KBM-7 (cell line): Measurements from ENCODE around the gene NUDT4.
"Not testable (repeated sequence)": the region's sequence is repeated elsewhere in the genome, so short reads cannot be mapped to it uniquely, and the experiment has no call there.

Source experiments
- DNase-seq: peaks from one replicate; pipeline ENCODE4 v3.0.0-alpha.2; 2015
- in situ Hi-C: fragments of 300-500 bp; cut with MboI; formaldehyde crosslinking; loops from 2 replicates; pipeline ENCODE4 v1.14.3; 2020; ENCODE audit warnings: low sequenced_read_pairs, low pct_unique_long_range_greater_than_20kb, mixed read lengths

NUDT4 gene

DNA sequence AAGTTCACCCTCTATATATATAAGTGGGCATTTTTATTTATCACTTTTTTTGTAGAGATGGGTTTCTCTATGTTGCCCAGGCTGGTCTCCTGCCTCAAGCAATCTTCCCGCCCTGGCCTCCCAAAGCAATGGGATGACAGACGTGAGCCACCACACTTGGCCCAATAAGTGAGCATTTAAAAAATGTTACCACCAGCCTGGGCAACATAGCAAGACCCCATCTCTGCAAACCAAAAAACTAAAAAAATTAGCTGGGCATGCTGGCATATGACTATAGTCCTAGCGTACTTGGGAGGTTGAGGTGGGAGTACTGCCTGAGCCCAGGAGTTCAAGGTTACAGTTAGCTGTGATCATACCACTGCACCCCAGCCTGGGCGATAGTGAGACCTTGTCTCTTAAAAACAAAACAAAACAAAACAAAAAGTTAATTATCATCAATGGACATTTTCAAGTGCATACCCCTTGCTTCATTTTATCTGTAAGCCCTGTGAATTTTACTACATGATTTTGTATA is 40.3 kb downstream of the NUDT4 start:
- in situ Hi-C loops = no loop called here
- DNase-seq = no peak

DNA sequence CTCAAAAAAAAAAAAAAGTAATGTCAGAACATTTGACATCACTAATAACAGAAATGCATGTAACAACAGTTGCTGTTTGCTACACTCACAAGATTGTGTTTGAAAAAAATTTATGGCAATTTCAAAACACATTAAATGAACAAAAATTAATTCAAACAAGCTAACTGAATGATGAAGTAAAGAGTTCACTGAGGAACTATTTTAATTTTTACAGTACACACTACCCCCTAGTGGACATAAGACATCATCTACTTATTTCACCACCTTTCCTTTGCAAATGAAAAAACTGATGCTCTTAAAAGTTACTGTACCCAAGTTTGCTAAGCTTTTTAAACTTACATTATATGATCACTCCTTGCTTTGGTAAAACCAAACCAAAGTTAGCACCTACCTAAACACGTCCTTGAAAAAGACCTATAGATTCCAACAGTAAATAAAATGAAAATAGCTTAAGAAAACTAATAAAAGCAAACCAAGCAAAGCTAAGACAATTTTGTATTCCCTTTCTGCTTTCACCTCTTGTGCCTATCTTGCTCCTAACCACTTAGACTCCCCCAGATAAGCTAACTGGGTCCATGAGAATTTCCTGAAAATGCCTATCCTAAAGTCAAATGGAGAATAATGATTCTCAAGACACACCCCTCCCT is 41.8 kb downstream of the NUDT4 start:
- in situ Hi-C loops = no loop called here
- peak; percentile 68 for DNase-seq

DNA sequence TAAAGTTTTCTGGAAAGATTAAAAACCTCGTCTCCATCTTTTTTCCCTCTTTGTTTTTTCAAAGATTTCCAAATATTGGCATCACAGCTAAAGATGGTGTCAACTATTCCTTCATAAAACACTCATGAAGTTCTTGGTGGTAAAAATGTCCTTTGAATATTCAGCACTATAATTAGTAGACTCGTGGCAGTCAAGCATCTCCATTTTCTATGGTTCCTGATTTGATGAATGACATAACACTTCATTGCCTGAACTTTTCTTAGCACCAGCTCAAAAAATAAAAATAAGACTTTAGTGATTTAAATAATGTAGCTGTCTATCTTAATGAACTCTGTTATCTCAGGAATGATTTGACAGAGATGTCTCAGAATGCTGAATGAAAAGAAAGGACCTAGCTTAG is 44.3 kb downstream of the NUDT4 start:
- no peak for DNase-seq
- in situ Hi-C loops = no loop called here

DNA sequence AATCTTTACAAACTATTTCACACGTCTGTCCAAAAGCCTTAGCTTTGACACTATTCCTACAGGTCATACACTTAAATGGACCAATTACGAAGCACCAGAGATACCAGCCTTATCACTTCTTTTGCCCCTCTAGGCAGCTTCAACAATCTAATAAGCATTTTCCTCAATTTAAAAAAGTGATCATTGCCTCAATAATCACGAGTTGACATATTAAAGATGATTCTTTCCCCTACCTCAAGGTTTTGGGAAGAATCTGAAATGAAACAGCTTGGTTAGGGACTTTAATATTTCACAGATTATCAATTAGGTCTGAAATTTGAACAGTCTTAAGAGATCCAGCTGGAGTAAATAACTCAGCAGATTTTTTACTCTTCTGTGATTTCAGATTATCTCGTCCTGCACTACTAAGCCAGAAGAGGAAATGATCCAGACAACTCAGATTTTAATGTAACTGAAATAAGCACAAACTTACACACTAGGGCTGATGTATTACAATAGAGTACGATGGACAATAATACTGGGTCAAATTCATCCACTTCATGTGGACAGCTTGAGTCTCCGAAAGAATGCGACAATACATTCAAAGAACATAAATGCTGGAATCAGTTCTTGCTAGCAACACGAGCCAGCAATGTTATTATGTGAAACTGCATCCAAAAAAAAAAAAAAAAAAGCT is 48.1 kb downstream of the NUDT4 start:
- no peak for DNase-seq
- in situ Hi-C loops = no loop called here

DNA sequence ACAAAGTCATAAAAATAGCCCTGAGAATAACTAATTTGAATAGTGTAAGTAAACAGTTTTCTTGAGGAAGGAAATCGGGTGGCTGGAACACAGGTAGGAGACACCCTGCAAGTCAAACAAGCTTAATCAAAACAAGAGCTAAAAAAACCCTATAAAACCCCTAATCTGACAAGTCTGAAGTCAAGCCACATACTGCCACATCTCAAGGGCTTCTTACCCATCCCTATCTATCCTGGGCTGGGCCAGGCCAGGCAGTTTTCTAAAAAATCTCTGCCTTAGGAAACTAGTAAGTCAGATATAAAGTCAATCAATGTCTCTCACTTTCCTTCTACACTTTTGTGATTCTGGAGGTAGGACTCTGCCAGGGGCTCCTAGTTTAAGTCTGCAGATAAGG is 48.7 kb downstream of the NUDT4 start:
- in situ Hi-C loops = no loop called here
- DNase-seq = no peak

DNA sequence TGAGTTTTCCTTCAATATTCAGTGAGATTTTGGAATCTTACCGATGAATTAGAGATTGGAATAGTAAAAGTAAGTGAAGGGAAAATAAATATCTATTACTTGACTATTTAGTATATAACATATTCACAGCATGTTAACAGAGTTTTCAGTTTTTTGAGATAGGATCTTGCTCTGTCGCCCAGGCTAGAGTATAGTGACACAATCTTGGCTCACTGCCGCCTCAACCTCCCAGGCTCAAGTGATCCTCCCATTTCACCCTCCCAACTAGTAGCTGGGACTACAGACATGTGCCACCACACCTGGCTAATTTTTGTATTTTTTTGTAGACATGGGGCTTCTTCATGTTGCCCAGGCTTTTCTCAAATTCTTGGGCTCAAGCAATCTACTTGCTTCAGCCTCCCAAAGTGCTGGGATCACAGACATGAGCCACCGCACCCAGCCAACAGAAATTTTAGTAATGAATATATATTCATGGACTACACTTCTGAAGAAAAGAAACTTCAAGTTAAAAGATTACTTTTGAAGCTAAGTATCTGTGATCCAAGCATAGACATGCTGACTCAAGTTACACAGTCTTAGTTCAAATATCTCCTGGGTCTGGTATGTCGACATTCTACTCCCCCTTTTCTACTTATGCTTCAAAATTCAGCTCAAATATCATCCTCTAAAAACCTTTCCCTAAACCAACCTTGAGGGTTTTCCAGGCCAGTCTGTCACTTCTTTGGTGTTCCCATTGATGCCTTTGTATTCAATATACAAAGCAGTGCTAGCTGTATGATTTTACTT is 50.2 kb downstream of the NUDT4 start:
- in situ Hi-C loops = no loop called here
- DNase-seq = no peak

DNA sequence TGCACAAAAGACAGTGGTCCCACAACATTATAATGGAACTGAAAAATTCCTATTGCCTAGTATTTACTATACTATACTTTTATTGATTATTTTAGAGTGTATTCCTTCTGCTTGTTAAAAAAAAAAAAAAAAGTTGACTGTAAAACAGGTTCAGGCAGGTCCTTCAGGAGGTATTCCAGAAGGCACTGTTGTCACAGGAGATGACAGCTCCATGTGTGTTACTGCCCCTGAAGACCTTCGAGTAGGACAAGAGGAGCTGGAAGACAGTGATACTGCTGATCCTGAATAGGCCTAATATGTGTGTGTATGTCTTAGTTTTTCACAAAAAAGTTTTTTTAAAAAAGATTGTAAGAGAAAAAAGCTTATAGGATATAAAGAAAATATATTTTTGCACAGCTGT is 51.7 kb downstream of the NUDT4 start:
- in situ Hi-C loops = no loop called here
- no peak for DNase-seq

DNA sequence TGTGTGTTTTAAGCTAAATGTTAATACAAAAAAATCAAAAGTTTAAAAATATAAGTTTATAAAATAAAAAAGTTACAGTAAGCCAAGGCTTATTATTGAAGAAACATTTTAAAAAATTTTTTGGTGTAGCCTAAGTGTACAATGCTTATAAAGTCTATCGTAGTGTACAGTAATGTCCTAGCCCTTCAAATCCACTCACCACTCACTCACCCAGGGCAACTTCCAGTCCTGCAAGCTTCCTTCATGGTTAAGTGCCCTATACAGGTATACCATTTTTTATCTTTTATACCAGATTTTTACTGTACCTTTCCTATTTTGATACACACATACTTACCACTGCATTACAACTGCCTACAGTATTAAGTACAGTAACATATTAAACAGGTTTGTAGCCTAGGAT is 52.1 kb downstream of the NUDT4 start:
- in situ Hi-C loops = no loop called here
- no peak for DNase-seq

DNA sequence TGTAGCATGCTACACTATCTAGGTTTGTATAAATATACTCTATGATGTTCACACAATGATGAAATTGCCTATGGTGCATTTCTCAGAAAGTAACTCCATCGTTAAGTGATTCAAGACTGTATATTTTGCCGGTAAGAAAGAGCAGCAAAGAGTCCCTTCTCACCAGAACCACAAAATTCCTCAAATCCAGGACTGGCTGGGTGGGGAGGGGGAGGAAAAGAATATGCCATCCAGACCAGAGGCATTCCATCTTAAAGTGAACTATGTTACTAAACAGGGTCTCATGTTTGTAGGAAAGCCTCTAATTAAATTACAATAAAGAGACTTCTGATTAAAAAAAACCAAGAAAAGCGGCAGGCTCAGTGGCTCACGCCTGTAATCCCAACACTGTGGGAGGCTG is 52.6 kb downstream of the NUDT4 start:
- in situ Hi-C loops = no loop called here
- DNase-seq = no peak

DNA sequence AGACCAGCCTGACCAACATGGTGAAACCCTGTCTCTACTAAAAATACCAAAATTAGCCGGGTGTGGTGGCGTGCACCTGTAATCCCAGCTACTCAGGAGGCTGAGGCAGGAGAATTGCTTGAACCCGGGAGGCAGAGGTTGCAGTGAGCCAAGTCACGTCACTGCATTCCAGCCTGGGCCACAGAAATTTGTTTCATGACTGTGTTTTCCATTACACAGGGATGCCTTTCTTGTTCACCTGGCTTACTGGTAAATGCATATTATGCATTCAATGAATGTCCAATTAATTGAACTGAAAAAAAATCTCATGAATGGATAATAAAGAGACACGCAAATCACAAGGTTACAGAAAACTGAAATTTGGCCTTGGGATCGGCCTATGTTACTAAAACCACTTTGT is 54.3 kb downstream of the NUDT4 start:
- in situ Hi-C loops, DNase-seq: not testable (repeated sequence)

DNA sequence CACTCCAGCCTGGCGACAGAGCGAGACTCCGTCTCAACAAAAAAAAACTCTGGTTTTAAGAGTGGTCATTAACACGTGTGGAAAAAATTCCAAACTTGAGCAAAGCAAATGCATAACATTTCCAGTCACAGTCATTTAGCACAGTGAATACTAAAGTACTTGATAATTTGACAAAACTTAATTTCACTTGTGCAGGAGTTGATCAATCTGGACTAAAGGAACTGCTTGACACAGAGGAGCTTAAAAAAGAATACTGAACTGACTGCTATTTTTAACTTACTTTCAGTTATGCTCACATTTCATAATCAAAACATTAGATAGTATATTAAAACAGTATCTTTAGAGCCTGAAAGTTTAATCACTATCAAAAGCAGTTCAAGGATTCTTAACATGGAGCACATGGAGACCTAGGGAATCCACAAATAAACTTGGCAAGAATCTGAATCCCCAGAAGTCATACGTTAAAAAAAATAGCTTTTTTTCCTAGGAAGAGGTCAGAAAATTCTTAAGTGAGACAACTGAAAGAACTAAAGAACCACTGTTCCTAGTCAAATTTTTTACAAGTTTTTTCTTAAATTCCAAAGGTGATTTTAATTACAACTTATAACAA is 56.6 kb downstream of the NUDT4 start:
- in situ Hi-C loops = no loop called here
- no peak for DNase-seq

DNA sequence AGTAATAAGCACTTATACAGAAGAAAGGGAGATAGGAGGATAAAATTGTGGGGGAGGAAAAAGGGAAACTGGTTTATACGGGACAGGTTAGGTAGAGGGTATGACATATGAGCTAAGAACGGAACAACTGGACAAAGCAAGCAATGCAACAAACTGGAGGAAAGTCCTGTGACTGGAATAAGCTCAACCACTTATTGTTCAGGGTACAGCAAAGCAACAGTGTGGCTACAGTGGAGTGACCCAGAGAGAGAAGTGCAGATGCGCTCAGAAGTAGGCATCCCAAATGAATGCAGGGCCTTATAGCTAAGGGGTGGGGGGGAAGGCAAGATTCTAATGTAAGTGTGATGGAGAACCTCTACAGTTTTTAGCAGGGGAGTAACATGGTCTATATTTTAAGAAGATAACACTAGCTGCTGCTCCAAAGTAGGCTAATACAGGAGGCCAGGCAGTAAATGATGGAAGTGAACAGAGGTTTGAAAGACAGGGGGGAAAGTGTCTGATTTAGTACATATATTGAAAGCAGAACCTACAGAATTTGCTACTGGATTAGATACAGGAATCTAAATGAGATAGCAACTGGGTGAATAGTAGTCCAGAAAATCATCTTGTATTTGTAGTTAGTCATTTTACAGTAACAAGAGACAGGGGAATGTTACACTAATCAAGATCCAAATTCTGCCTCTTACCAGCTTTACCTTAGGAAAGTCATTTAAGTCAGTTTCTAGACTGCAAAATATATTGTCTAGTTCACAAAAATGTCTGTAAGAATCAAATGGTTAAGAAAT is 60.7 kb downstream of the NUDT4 start:
- in situ Hi-C loops = no loop called here
- DNase-seq = no peak

DNA sequence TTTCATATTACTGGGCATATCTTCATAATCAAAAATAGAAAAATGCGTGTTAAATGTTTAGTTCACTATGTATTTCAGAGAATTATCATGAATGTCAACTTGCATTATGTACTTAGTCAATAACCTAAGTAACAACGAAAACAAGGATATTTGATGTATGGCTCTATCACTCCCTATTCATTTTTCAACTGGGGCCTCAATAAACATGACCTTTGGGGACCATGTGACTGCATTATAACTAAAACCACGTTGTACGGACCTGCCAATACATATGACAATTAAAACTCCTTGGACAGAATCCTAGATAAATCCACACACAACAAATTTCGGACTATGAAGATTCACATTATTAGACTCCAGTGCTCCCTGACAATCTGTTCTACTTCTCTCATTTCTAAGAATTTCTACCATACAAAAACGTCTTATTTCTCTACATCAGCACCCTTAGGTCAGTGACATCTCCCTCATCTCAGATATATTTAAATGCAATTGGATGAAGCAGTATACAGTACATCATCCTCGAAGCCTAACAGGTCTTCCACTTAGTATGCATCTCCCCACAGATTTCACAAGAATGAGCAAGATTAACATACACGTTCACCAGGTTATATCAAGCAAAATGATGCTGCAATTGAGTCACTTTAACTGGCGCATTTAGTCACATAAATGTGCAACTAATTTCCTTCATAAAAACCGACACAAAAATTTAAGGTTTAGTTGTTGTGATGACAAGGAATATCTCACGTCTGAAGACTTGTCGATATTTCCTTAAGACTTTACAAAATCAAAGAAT is 62.5 kb downstream of the NUDT4 start:
- in situ Hi-C loops = no loop called here
- no peak for DNase-seq

DNA sequence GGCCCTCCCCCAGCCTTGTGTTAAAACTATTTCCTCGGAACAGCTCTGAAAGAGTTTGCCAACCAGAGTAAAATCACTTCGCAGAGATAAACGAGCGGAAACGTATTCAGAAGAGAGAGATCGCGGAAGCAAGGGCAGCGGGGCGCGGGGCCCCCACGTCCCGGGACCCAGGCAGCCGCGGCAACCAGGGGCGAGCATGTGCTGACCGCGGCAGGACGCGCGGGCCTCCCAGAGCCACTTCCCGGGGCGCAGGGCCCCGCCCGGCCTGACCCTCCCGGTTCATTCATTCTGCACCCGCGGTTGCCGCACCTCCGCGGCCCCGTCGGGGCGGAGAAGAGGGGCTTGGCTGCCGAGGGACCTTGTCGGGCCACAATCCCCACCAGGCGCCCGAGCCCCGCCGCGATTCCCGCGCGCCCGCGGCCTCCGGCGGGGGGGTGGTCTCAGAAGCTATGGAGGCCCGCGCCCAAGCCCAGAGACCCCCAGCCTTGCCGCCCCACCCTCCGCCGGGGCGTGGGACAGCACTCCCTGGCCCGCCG is 63.4 kb downstream of the NUDT4 start:
- peak; percentile 38 for DNase-seq
- in situ Hi-C loops = no loop called here

DNA sequence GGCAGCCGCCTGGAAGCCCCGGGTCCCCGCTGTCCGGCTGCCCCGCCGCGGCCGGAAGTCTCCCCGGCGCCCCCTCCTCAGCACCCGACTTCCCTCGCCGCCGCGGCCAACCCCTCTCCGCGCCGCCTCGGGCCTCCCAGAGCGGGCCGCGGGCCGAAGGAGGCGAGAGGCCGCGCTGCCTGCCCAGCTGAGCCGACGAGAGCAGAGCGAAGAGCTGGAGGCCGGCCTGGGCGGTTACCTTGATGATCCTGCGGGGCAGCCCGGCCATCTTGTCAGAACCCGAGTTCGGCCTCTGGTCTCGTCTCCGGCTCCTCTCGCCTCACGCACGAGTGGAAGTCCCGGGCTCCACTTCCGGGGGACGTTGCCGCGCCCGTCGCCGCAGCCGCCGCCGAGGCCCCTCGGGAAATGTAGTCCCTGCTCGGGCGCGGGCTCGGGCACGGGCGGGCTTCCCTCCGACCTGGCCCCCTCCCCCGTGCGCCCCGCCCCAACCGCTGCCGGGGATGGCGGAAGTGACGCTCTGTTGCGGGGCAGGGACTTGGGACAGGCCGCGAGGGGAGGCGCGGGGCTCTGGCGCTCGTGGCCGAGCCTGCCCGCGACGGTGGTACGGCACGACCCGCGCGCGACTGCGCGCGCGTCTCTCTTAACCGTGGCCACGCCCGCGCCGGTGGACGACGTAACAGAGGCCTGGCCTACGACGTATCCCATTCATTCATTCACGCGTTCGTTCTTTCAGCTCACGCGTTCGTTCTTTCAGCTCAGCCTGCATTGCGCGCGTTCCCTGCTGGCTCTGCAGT is 64.1 kb downstream of the NUDT4 start, which contains the start of gene UBE2N:
TSS of gene UBE2N (minus strand) at position 331 of the 794 bp plus-strand sequence. CDS start at position 268, 63 bp downstream.
- peak; percentile 96 for DNase-seq
- in situ Hi-C loops = no loop called here

DNA sequence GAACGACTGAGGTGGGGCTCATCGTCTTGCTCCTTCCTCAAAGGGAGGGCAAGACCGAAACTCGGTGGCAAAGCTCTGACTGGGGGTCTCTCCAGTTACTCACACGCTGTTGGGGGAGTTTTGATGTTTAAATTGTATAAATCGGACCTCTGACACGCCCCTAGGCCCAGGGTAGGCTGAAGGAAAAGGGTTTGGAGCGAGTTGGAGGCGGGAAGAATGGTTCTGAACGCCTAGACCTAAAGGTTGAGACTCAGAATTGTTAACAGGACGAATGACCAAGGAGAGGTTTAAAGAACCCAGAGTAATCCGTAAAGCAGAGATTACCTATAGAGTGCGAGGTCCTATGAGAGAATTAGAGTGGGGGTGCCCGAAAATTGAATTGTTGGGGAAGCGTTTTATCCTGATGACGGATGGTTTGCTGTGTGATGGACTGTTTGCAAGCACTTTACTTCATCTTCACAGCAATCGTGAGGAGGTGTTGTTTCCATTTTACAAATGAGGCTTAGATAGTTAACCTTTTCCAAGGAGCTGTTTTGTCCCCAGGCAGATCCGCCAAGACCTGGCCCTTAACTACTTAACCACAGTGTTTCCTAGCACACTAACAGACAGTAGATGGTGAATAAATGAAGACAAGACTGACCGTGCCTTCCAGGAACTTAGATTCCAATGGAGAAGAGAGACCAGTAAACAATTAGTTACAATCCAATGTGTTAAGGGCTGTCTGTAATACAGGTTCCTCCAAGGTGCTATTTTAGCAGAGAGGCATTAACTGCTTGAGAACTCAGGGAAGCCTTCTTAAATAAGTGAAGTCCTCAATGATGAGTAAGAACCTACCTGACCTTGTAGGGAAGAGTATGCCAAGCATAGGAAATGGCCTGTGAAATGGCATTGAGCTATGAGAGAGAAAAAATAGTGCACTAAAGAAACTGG is 65.0 kb downstream of the NUDT4 start:
- in situ Hi-C loops = no loop called here
- peak; percentile 24 for DNase-seq
